K562 (cell line): ENCODE data around the gene ACTR3. TPM values are rescaled to one million over a fixed set of nuclear protein-coding genes. Genes with fewer than 3 reads are reported as not detected.

Source experiments
- ATAC-seq: fragments of 200-7000 bp; cut with Tn5 transposase; 3 replicates; pipeline ENCODE4 v1.9.1; 2020; ENCODE audit warnings: moderate library complexity
- BruUV-seq: library from RNA; stranded (reverse); fragments of 400-500 nt; replicated peaks from 2 replicates; lab custom pipeline; 2021; lab: Mats Ljungman, UMichigan
- CTCF ChIA-PET: fragments of 300-600 bp; formaldehyde crosslinking; extraction: SDS; loops from one replicate; lab custom pipeline; 2021; ENCODE audit warnings: low intra/inter-chr PET ratio; lab: Yijun Ruan, JAX
- POLR2A ChIA-PET: fragments of 300-600, 350-650 bp; sonication (Branson Sonifier 250); formaldehyde crosslinking; extraction: SDS; loops from one replicate; lab custom pipeline; 2021; ENCODE audit warnings: antibody characterized with exemption, inconsistent platforms; lab: Yijun Ruan, JAX
- DNase-seq, 4 experiments: peaks; one replicate each; pipeline versions ENCODE4 v3.0.0 to v3.0.0-alpha.2; 2011 to 2018; ENCODE audit warnings: low spot score in 3 of 4, mixed read lengths in 3 of 4; ENCODE audit errors: extremely low read depth in 1 of 4
- FAIRE-seq: peaks from 2 replicates; lab custom pipeline; 2011; peaks lifted over from hg19 to GRCh38; lab: Jason Lieb, UNC
- H2AFZ ChIP-seq: 2 replicates; pipeline ENCODE4 v1.6.0; 2011; ENCODE audit warnings: low read depth, low read length, control low read depth, inconsistent platforms
- H3K27ac ChIP-seq: fragments of 200-600 bp; 3 replicates; pipeline ENCODE4 v1.8.0; 2011; ENCODE audit warnings: low read depth, mild to moderate bottlenecking, control low read depth, inconsistent platforms, low read length, moderate library complexity, mixed read lengths; ENCODE audit errors: extremely low read depth
- H3K27me3 ChIP-seq, 2 experiments: fragments of 300-600 bp in 1 of 2; 2 replicates in 1 of 2; 3 replicates in 1 of 2; pipeline versions ENCODE4 v1.6.0 to v1.8.0; 2011; ENCODE audit warnings: inconsistent platforms in 2 of 2, low read length in 2 of 2, mild to moderate bottlenecking in 1 of 2, mixed read lengths in 1 of 2, moderate library complexity in 1 of 2; ENCODE audit not compliant: control insufficient read depth in 2 of 2, insufficient read depth in 2 of 2
- H3K36me3 ChIP-seq: fragments of 300-600 bp; 3 replicates; pipeline ENCODE4 v1.8.0; 2011; ENCODE audit warnings: mild to moderate bottlenecking, low read length, inconsistent platforms; ENCODE audit not compliant: control insufficient read depth, insufficient read depth
- H3K4me1 ChIP-seq, 2 experiments: fragments of 200-600 bp in 1 of 2; replicated peaks in 1 of 2; 2 replicates in 1 of 2; 3 replicates in 1 of 2; pipeline versions ENCODE4 v1.5.1 to v1.8.0; 2011; ENCODE audit warnings: inconsistent platforms in 2 of 2, low read length in 2 of 2, mild to moderate bottlenecking in 1 of 2, mixed read lengths in 1 of 2, moderate library complexity in 1 of 2; ENCODE audit not compliant: control insufficient read depth in 2 of 2, insufficient read depth in 2 of 2
- H3K4me2 ChIP-seq: 2 replicates; pipeline ENCODE4 v1.6.1; 2011; ENCODE audit warnings: low read length, control low read depth, inconsistent platforms, mixed read lengths; ENCODE audit not compliant: insufficient read depth
- H3K4me3 ChIP-seq: fragments of 200-600 bp; sonication (generic), shearing (Covaris generic); 2 replicates; pipeline ENCODE4 v1.5.1; 2016; ENCODE audit warnings: control low read depth, inconsistent platforms
- H3K79me2 ChIP-seq: fragments of 200-600 bp; 3 replicates; pipeline ENCODE4 v1.8.0; 2011; ENCODE audit warnings: low read length, inconsistent platforms; ENCODE audit not compliant: control insufficient read depth, insufficient read depth
- H3K9ac ChIP-seq, 2 experiments: 2 replicates each; pipeline versions ENCODE4 v1.6.0 to v1.6.1; 2011; ENCODE audit warnings: low read depth in 2 of 2, low read length in 2 of 2, control low read depth in 1 of 2, inconsistent platforms in 1 of 2, mild to moderate bottlenecking in 1 of 2, mixed read lengths in 1 of 2; ENCODE audit not compliant: insufficient read depth in 1 of 2
- H3K9me1 ChIP-seq: one replicate; pipeline ENCODE4 v1.6.0; 2011; ENCODE audit warnings: inconsistent platforms, mild to moderate bottlenecking, low read length, moderate library complexity; ENCODE audit not compliant: control insufficient read depth, insufficient read depth
- H3K9me3 ChIP-seq: replicated peaks from 2 replicates; pipeline ENCODE4 v1.5.1; 2011; ENCODE audit warnings: low read depth, low read length, inconsistent platforms; ENCODE audit not compliant: control insufficient read depth, insufficient read depth
- H4K20me1 ChIP-seq: replicated peaks from 2 replicates; pipeline ENCODE4 v1.6.1; 2011; ENCODE audit warnings: low read length, inconsistent platforms, mixed read lengths; ENCODE audit not compliant: control insufficient read depth, insufficient read depth
- CBX2 ChIP-seq: fragments of 200-600 bp; sonication (generic); IDR thresholded peaks from one replicate; pipeline ENCODE4 v1.6.1; 2012; ENCODE audit warnings: mild to moderate bottlenecking, low read length, inconsistent platforms; ENCODE audit not compliant: insufficient read depth, poor library complexity, severe bottlenecking
- CBX5 ChIP-seq: IDR thresholded peaks from 2 replicates; pipeline ENCODE4 v1.6.1; 2014; ENCODE audit warnings: low read depth, borderline replicate concordance
- DMBX1 ChIP-seq: fragments of 250-450 bp; sonication (Bioruptor Pico); IDR thresholded peaks from 2 replicates; pipeline ENCODE4 v1.8.0; 2022; ENCODE audit warnings: inconsistent platforms, mild to moderate bottlenecking, moderate library complexity, borderline replicate concordance
- ETS2 ChIP-seq: IDR thresholded peaks from 2 replicates; pipeline ENCODE4 v1.6.1; 2016; ENCODE audit warnings: borderline replicate concordance, missing genetic modification characterization, mild to moderate bottlenecking, moderate library complexity, missing compliant biosample characterization; ENCODE audit not compliant: poor library complexity, severe bottlenecking
- MEIS2 ChIP-seq: fragments of 450-650 bp; IDR thresholded peaks from 2 replicates; pipeline ENCODE4 v1.6.1; 2014; ENCODE audit warnings: mild to moderate bottlenecking; ENCODE audit not compliant: partially characterized antibody
- NR0B1 ChIP-seq: fragments of 450-650 bp; IDR thresholded peaks from one replicate; pipeline ENCODE4 v1.6.1; 2018; ENCODE audit warnings: mild to moderate bottlenecking, moderate library complexity; ENCODE audit not compliant: partially characterized antibody
- PBX2 ChIP-seq, 2 experiments: IDR thresholded peaks in 1 of 2; conservative IDR thresholded peaks in 1 of 2; 2 replicates each; pipeline ENCODE4 v1.6.1; 2016; ENCODE audit warnings: low read depth in 2 of 2, mild to moderate bottlenecking in 1 of 2, missing compliant biosample characterization in 1 of 2, missing genetic modification characterization in 1 of 2, moderate library complexity in 1 of 2
- POU5F1 ChIP-seq: fragments of 150-350 bp; IDR thresholded peaks from 2 replicates; pipeline ENCODE4 v1.6.1; 2014; ENCODE audit warnings: borderline replicate concordance, low read length, low read depth, mild to moderate bottlenecking; ENCODE audit not compliant: partially characterized antibody
- PRPF4 ChIP-seq: fragments of 200-400 bp; formaldehyde crosslinking; IDR thresholded peaks from one replicate; pipeline ENCODE4 v1.6.1; 2017; ENCODE audit warnings: low read length, low read depth, mild to moderate bottlenecking; ENCODE audit not compliant: insufficient read depth, poor library complexity, severe bottlenecking
- TBL1XR1 ChIP-seq, 2 experiments: IDR thresholded peaks; 2 replicates each; pipeline ENCODE4 v1.6.1; 2012; ENCODE audit warnings: improper control_type of control experiment in 2 of 2, low read length in 2 of 2, mild to moderate bottlenecking in 1 of 2
- ZBTB43 ChIP-seq: sonication (generic); formaldehyde crosslinking; IDR thresholded peaks from 2 replicates; pipeline ENCODE4 v1.8.0; 2023; ENCODE audit warnings: mild to moderate bottlenecking, missing genetic modification reagents
- ZNF445 ChIP-seq: fragments of 250-450 bp; sonication (Bioruptor Pico); IDR thresholded peaks from 2 replicates; pipeline ENCODE4 v1.4.0; 2020; ENCODE audit warnings: low read depth, mild to moderate bottlenecking, moderate library complexity
- WGBS: fragments of 100-300 bp; shearing (Covaris generic); methylation state at CpG from one replicate; pipeline ENCODE4 v1.1.6; 2016; ENCODE audit warnings: low coverage, mixed read lengths; ENCODE audit not compliant: insufficient coverage; ENCODE audit errors: missing lambda C conversion rate; 5-methylcytosine and 5-hydroxymethylcytosine counted together
- in situ Hi-C: fragments of 300-500 bp; cut with MboI; formaldehyde crosslinking; loops from 4 replicates; pipeline ENCODE4 v1.15.0; 2018; ENCODE audit warnings: inconsistent platforms, mixed read lengths
- intact Hi-C: fragments of 100-400 bp; cut with micrococcal nuclease; formaldehyde crosslinking; loops from 2 replicates; pipeline ENCODE4 v1.14.2; 2022
- polyA plus RNA-seq, 8 experiments: library from polyadenylated mRNA; depleted of rRNA in 4 of 8; stranded (reverse) in 5 of 8; unstranded in 3 of 8; fragments of >200 nt; fragmentation: Nextera tagmentation in 2 of 8; fragmentation: Illumina TruSeq in 1 of 8; extraction: Ambion mirVana in 2 of 8; extraction: Trizol in 1 of 8; gene quantifications; 2 replicates each; pipeline versions ENCODE4 v1.2.1 to v1.2.3, GENCODE V29; 2011 to 2014; ENCODE audit warnings: inconsistent platforms in 1 of 8, missing spikeins in 1 of 8
- total RNA-seq, 7 experiments: library from RNA; depleted of rRNA in 6 of 7; stranded (reverse); fragments of >200 nt in 6 of 7; fragmentation: Illumina TruSeq in 2 of 7; extraction: Trizol in 2 of 7; gene quantifications; 2 replicates each; pipeline versions ENCODE4 v1.2.1 to v1.2.3, GENCODE V29; 2011 to 2021; ENCODE audit warnings: low replicate concordance in 1 of 7
- TF ChIP-seq, protein P1 (sequence below): sonication (generic); formaldehyde crosslinking; IDR thresholded peaks from 2 replicates; pipeline ENCODE4 v1.8.0; 2022; ENCODE audit warnings: missing genetic modification reagents, mild to moderate bottlenecking, borderline replicate concordance

The ACTR3 gene
- total and polyA plus RNA-seq, 9 of the 15 experiments (the other 6 are each of a cell fraction or from before 2014, with no cell fraction given) = 49.0 to 354 (median 249) TPM

DNA sequence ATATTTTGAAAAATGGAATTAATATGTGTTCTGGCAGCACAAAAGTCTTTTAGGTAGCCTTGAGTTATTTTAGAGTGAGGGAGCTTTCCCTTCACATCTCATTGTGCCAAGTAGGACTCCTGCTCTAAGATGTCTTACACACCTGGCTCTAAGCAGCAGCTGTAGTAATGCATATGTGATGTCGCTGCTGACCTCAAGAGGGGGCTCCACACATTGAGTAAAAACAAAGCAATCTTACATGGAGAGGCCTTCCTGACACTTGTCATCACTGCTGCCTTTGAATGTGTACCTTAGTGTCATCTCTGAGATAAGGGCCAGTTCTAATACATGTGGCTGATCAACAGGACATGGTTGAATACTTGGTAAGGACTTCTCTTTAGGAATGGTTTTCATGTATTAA lies 75.8 kb downstream of the ACTR3 start:
- H2AFZ ChIP-seq = no peak overlapping the region
- in situ Hi-C loops = no loop called here
- H3K27me3 ChIP-seq = no peaks in the 10 kb centered on the region
- peak; percentile 92 for ATAC-seq
- H3K9me3 ChIP-seq = no peaks in the 10 kb centered on the region
- no peak overlapping the region for H3K27ac ChIP-seq
- H3K79me2 ChIP-seq = no peaks in the 10 kb centered on the region
- ChIA-PET CTCF (no interaction called here), POLR2A (interaction anchor here (1.0 kb wide), 1 partner anchor 76 kb away, joined by 5 read pairs; the partner anchor contains the start of gene ACTR3)
- no peaks in the 10 kb centered on the region for H3K4me1 ChIP-seq
- no peak overlapping the region for H3K4me2 ChIP-seq
- BruUV-seq = no TSS peak
- no peaks in the 10 kb centered on the region for H3K9me1 ChIP-seq
- FAIRE-seq = peak; percentile 87
- H3K36me3 ChIP-seq = peaks cover 6% of the 10 kb centered on the region; the same call in 1 of the 3 replicates
- intact Hi-C loops = no loop called here
- no peak overlapping the region for H3K9ac ChIP-seq
- WGBS = 23% methylated on average over 1 of the region's 1 CpG
- H3K4me3 ChIP-seq = no peak overlapping the region
- DNase-seq = peak in 3 of 4 experiments; percentile 32 to 61 (median 35)
- no peaks in the 10 kb centered on the region for H4K20me1 ChIP-seq
- TF ChIP-seq ZBTB43 (no peak), ETS2 (tag) (no peak), CBX2 (no peak), DMBX1 (CRISPR knock-in tag) (no peak), NR0B1 (no peak), CBX5 (no peak), POU5F1 (no peak), TBL1XR1 (IDR thresholded peaks at IDR 0.05; ENCODE audit: low read length in 2 of 2) (no peak), MEIS2 (peak; percentile 52), ZNF445 (no peak), PBX2 (CRISPR knock-in tag; IDR thresholded peaks at IDR 0.05; ENCODE audit: low read depth) (no peak), PBX2 (tag; conservative IDR thresholded peaks at IDR 0.05; ENCODE audit: low read depth) (peak; percentile 18; the same call in 1 of the 2 replicates), PRPF4 (no peak)
- TF ChIP-seq, protein P1, sequence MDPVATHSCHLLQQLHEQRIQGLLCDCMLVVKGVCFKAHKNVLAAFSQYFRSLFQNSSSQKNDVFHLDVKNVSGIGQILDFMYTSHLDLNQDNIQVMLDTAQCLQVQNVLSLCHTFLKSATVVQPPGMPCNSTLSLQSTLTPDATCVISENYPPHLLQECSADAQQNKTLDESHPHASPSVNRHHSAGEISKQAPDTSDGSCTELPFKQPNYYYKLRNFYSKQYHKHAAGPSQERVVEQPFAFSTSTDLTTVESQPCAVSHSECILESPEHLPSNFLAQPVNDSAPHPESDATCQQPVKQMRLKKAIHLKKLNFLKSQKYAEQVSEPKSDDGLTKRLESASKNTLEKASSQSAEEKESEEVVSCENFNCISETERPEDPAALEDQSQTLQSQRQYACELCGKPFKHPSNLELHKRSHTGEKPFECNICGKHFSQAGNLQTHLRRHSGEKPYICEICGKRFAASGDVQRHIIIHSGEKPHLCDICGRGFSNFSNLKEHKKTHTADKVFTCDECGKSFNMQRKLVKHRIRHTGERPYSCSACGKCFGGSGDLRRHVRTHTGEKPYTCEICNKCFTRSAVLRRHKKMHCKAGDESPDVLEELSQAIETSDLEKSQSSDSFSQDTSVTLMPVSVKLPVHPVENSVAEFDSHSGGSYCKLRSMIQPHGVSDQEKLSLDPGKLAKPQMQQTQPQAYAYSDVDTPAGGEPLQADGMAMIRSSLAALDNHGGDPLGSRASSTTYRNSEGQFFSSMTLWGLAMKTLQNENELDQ (CRISPR knock-in tag) = no peak
